HAP-1 (cell line): ENCODE data around the gene RASSF5.

Experiments used
- DNase-seq, 2 experiments: peaks; one replicate each; pipeline ENCODE4 v3.0.0-alpha.2; 2016 to 2020; ENCODE audit warnings: low spot score in 2 of 2
- H3K27me3 ChIP-seq: fragments of 250-450 bp; sonication (Bioruptor Pico); 2 replicates; pipeline ENCODE4 v1.5.1; 2020; ENCODE audit warnings: low read depth, mild to moderate bottlenecking, moderate library complexity
- H3K36me3 ChIP-seq: fragments of 250-450 bp; sonication (Bioruptor Pico); replicated peaks from 2 replicates; pipeline ENCODE4 v1.5.1; 2020; ENCODE audit warnings: mild to moderate bottlenecking
- H3K4me1 ChIP-seq: fragments of 250-450 bp; sonication (Bioruptor Pico); 2 replicates; pipeline ENCODE4 v1.5.1; 2020; ENCODE audit warnings: mild to moderate bottlenecking
- H3K4me3 ChIP-seq: fragments of 250-450 bp; sonication (Bioruptor Pico); 2 replicates; pipeline ENCODE4 v1.5.1; 2020; ENCODE audit warnings: mild to moderate bottlenecking, moderate library complexity
- H3K9me3 ChIP-seq: fragments of 250-450 bp; sonication (Bioruptor Pico); 2 replicates; pipeline ENCODE4 v1.5.1; 2020; ENCODE audit warnings: mild to moderate bottlenecking, moderate library complexity
- in situ Hi-C: fragments of 300-500 bp; cut with MboI; formaldehyde crosslinking; loops from 3 replicates; pipeline ENCODE4 v1.14.3; 2020; ENCODE audit warnings: low sequenced_read_pairs, inconsistent platforms, mixed read lengths

Gene RASSF5

DNA sequence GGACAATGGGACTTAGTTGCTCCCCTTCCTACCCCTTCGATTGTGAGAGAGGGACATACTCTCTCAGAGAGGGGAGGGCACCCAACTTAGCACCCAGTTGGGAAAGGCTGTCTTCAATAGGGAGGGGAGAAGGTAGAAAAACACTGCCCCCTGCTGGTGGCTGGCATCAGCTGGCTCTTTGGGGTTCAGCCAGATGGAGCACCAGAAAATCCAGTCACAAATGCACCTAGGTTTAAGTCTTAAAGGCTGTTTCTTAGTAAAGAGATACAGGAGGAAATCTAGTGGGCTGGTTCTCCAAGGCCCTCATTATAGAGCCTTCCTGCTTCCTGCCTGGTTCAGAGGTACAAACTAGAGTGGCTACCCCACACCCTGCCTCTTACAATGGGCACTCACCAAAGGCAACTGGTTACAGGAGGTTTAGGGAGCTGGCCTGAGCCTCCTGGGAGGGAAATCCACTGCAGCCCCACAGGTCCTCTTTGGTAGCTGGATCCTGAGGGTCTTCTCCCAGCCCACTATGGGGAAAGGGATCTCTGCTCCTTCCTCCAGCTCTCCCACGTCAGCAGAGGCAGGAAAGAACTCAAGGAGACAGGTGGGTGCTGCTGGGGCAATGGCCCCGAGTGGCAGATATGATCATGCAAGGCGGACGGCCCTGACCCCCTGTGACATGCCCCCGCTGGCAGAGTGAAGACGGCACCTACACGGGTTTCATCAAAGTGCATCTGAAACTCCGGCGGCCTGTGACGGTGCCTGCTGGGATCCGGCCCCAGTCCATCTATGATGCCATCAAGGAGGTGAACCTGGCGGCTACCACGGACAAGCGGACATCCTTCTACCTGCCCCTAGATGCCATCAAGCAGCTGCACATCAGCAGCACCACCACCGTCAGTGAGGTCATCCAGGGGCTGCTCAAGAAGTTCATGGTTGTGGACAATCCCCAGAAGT, 76.6 kb downstream of the RASSF5 start:
- in situ Hi-C loops: loop anchor here (5.0 kb wide), 1 partner anchor 97 kb away; no protein-coding TSS in a partner anchor
- Histone ChIP-seq H3K4me1 (no peaks in the 10 kb centered on the region), H3K9me3 (no peaks in the 10 kb centered on the region), H3K36me3 (no peaks in the 10 kb centered on the region), H3K27me3 (no peaks in the 10 kb centered on the region), H3K4me3 (no peak overlapping the region)
- DNase-seq: peak; percentile 11 to 85

DNA sequence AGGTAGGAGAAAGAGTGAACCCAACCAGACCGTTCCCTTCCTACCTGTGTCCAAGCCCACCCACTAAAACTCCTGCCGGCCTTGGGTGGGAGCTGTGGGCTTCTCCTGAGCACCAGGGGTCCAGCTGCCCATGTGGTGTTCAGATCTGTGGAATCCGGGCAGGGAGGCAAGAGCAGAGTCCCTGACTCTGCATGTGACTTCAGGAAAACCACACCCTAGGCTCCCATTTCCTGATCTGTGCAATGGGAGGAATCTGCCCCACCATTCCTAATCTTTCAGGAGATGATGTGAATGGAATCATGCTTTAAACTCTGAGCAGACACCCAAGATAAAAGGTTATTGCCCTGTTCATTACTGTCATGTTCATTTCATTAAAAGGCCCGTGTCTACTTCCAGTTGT, 77.4 kb downstream of the RASSF5 start:
- Histone ChIP-seq H3K36me3 (peaks cover 6% of the 10 kb centered on the region), H3K27me3 (no peaks in the 10 kb centered on the region), H3K4me3 (no peak overlapping the region), H3K9me3 (no peaks in the 10 kb centered on the region), H3K4me1 (no peaks in the 10 kb centered on the region)
- in situ Hi-C loops: loop anchor here (5.0 kb wide), 2 partner anchors 37 to 97 kb away; no protein-coding TSS in a partner anchor
- no peak for DNase-seq

DNA sequence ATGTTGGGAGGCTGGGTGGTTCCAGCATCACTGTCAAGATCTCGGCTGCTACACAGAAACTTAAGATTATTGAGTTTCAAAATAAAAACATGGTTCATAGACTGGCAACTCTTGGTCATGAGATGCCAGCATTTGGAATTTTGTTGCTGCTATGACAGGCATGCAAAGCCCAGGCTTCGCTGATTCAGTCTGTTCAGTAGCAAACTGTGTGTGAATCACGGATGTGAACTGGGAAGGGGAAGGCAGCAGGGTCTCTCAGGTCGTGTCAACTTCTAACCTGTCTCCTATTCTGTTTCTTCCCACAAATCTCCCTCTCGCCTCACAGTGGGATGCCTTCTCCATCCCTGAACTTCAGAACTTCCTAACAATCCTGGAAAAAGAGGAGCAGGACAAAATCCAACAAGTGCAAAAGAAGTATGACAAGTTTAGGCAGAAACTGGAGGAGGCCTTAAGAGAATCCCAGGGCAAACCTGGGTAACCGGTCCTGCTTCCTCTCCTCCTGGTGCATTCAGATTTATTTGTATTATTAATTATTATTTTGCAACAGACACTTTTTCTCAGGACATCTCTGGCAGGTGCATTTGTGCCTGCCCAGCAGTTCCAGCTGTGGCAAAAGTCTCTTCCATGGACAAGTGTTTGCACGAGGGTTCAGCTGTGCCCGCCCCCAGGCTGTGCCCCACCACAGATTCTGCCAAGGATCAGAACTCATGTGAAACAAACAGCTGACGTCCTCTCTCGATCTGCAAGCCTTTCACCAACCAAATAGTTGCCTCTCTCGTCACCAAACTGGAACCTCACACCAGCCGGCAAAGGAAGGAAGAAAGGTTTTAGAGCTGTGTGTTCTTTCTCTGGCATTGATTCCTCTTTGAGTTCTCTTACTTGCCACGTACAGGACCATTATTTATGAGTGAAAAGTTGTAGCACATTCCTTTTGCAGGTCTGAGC, 79.4 kb downstream of the RASSF5 start:
- no peak for DNase-seq
- Histone ChIP-seq H3K9me3 (no peaks in the 10 kb centered on the region), H3K36me3 (peaks cover 21% of the 10 kb centered on the region), H3K4me3 (no peak overlapping the region), H3K27me3 (no peaks in the 10 kb centered on the region), H3K4me1 (no peaks in the 10 kb centered on the region)
- in situ Hi-C loops: loop anchor here (5.0 kb wide), 1 partner anchor 39 kb away; no protein-coding TSS in a partner anchor

DNA sequence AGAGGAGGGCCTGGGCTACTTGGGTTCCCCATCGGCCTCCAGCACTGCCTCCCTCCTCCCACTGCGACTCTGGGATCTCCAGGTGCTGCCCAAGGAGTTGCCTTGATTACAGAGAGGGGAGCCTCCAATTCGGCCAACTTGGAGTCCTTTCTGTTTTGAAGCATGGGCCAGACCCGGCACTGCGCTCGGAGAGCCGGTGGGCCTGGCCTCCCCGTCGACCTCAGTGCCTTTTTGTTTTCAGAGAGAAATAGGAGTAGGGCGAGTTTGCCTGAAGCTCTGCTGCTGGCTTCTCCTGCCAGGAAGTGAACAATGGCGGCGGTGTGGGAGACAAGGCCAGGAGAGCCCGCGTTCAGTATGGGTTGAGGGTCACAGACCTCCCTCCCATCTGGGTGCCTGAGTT, 80.6 kb downstream of the RASSF5 start:
- no peak for DNase-seq
- no peaks in the 10 kb centered on the region for H3K9me3 ChIP-seq
- in situ Hi-C loops: loop anchor here (5.0 kb wide), 1 partner anchor 41 kb away; no protein-coding TSS in a partner anchor
- H3K4me3 ChIP-seq: no peak overlapping the region
- no peaks in the 10 kb centered on the region for H3K27me3 ChIP-seq
- peaks cover 32% of the 10 kb centered on the region for H3K36me3 ChIP-seq
- no peaks in the 10 kb centered on the region for H3K4me1 ChIP-seq

DNA sequence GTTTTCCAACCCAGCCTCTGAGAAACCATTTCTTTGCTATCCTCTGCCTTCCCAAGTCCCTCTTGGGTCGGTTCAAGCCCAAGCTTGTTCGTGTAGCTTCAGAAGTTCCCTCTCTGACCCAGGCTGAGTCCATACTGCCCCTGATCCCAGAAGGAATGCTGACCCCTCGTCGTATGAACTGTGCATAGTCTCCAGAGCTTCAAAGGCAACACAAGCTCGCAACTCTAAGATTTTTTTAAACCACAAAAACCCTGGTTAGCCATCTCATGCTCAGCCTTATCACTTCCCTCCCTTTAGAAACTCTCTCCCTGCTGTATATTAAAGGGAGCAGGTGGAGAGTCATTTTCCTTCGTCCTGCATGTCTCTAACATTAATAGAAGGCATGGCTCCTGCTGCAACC, 81.2 kb downstream of the RASSF5 start:
- no peaks in the 10 kb centered on the region for H3K9me3 ChIP-seq
- in situ Hi-C loops: loop anchor here (5.0 kb wide), 1 partner anchor 41 kb away; no protein-coding TSS in a partner anchor
- peaks cover 38% of the 10 kb centered on the region for H3K36me3 ChIP-seq
- H3K4me3 ChIP-seq: no peak overlapping the region
- DNase-seq: no peak
- no peaks in the 10 kb centered on the region for H3K4me1 ChIP-seq
- no peaks in the 10 kb centered on the region for H3K27me3 ChIP-seq

DNA sequence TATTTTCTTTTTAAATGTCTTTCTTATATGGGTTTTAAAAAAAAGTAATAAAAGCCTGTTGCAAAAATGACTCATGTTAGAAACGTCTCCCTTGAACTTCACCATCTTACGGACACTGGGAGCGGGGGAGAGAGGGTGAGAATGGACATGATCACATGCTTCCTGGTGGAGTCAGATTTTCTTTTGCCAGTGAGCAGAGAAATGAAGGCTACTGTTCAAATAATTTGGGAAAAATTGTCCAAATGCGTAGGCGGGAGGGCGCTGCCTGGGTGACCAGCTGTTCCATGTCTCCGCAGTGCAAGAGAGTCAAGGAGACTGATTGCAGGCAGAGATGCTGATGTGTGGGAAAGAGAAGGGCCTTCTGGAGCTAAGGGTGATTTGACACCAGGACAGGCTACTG, 81.9 kb downstream of the RASSF5 start:
- in situ Hi-C loops: loop anchor here (5.0 kb wide), 1 partner anchor 42 kb away; no protein-coding TSS in a partner anchor
- no peak for DNase-seq
- Histone ChIP-seq H3K27me3 (no peaks in the 10 kb centered on the region), H3K4me1 (no peaks in the 10 kb centered on the region), H3K36me3 (peaks cover 45% of the 10 kb centered on the region), H3K4me3 (no peak overlapping the region), H3K9me3 (no peaks in the 10 kb centered on the region)

DNA sequence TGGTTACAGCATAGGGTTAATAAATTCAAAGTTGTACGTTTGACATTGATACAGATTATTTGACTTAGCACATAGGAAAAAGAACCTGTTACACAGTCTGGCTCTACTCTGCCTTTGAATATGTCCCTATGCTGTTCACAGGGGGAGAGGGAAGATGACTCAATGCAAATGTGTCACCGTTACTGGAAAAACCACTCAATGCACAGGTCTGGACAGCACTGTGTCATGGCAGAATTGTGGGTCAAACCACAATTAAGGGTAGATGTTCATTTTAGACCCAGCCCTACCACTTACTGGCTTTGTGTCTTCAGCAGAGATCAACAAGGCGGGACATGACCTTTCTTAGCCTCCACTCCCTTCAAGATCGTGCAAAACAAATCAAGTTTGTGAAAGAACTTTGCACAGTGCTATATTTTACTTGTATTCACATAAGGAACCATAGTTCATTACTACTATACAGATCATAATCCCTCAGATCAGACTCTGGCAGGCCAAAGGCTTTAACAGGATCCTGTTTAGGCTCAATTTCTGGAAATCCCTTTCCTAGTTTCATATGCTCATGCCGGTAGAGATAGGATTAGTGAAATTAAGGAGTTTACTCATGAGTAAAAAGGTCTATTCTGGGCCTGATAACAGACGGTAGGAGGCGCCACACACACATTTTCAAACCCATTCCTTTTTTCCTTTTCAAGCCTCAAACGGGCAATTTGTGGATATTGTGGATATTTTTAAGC, 82.9 kb downstream of the RASSF5 start:
- DNase-seq: no peak

DNA sequence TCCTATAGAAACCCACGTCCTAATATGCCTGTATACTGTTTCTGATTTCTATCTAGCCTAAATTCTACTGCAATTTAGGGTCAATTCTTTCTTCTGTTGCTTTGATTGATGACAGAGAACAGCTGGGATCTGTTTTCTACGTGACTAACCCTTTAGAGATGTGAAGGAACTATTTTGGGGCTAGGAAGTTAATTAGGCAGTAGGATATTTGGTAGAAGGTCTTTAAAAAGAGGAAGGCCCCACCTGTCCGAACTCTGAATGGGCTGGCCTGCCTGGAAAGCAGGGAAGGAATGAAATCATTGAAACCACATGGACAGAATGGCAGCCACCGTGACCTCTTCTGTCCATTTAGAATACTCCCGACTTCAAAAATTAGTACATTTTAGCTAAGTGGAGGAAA, 83.9 kb downstream of the RASSF5 start:
- H3K4me3 ChIP-seq: no peak overlapping the region
- H3K36me3 ChIP-seq: peaks cover 61% of the 10 kb centered on the region
- in situ Hi-C loops: no loop called here
- no peaks in the 10 kb centered on the region for H3K27me3 ChIP-seq
- no peak for DNase-seq
- H3K9me3 ChIP-seq: no peaks in the 10 kb centered on the region
- H3K4me1 ChIP-seq: no peaks in the 10 kb centered on the region

More for the DNA sequence above, 82.9 kb downstream of the RASSF5 start:
- H3K4me1 ChIP-seq: no peaks in the 10 kb centered on the region
- no peak overlapping the region for H3K4me3 ChIP-seq
- H3K36me3 ChIP-seq: peaks cover 52% of the 10 kb centered on the region
- in situ Hi-C loops: no loop called here
- no peaks in the 10 kb centered on the region for H3K27me3 ChIP-seq
- H3K9me3 ChIP-seq: no peaks in the 10 kb centered on the region

DNA sequence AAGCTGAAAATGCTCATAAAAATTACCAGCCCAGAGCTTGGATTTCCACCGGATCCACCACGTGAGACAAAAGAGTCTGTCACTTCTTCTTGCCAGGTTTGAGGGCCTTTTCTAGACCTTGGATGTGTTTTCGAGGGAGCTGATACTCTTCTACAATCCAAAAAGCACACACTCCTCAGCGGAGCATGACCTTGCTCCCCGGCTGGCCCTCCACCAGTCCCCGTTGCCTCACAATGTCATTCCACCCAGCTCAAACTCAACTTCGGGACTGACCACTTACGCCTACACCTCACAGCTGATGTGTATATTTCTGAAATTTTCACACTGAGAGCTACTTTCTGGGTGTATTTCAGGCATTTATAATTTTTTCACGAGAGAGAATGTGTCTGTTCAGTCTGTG, 84.4 kb downstream of the RASSF5 start:
- H3K9me3 ChIP-seq: no peaks in the 10 kb centered on the region
- in situ Hi-C loops: no loop called here
- H3K4me1 ChIP-seq: no peaks in the 10 kb centered on the region
- H3K27me3 ChIP-seq: no peaks in the 10 kb centered on the region
- no peak for DNase-seq
- peaks cover 64% of the 10 kb centered on the region for H3K36me3 ChIP-seq
- H3K4me3 ChIP-seq: no peak overlapping the region

DNA sequence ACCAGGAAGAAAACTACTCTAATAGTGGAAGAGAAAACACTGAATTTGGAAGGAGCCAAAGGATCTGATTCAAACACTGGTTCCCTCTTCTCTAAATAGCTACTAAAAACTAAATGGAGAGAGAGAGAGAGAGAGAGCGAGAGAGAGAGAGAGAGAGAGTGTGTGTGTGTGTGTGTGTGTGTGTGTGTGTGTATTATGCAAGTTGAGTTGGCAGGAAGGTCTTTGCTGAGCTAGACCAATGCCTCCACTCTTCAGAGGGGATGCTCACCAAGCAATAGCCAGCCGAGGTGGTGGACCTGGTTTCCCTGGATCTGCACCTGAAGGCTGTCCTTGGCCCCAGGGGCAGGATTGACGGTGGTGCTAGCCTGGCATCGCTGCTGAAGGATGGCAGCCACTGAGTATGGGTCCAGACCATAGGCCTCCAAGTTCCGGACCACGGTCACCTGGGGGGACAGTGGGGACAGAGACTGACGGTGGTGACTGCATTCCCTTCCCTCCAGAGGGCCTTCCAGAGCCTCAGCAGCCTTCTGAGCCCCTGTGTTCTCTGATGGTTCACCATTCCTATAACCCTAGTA, 86.1 kb downstream of the RASSF5 start:
- in situ Hi-C loops: no loop called here
- no peaks in the 10 kb centered on the region for H3K4me1 ChIP-seq
- no peaks in the 10 kb centered on the region for H3K9me3 ChIP-seq
- H3K4me3 ChIP-seq: no peak overlapping the region
- H3K36me3 ChIP-seq: peaks cover 74% of the 10 kb centered on the region
- no peaks in the 10 kb centered on the region for H3K27me3 ChIP-seq
- no peak for DNase-seq

DNA sequence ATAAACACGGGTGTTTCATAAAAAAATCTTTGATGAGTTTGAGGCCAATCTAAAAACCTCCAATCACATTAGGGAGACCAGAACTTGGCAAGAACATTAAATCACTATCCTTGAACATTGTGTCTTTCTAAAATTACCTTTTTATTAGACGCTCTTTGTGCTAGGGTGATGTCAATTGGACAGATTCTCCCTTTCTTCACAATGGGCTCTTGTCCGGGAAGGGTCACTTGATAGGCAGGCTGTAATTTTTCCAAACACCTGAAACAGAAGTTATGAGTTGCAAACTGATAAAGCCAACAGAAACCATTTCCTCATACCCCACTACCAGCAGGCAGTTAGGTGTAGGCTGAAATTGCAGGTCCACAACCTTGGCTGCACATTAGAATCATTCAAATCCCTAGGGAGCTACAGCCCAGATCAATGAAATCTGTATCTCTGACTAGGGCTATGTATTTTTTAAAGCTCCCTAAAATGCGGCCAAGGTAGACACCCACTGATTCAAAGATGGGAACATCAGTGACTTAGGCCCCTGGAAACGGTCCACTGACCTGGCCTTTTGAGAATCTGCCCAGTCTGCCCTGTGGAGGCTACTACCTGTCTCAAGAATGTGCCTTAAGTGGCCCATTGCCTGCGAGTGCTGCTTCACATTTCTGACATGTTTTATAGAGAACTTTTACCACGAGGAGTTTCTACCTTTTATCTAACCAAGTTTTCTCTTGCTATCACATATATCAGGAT, 88.4 kb downstream of the RASSF5 start:
- Histone ChIP-seq H3K4me1 (no peaks in the 10 kb centered on the region), H3K4me3 (no peak overlapping the region), H3K27me3 (no peaks in the 10 kb centered on the region), H3K36me3 (peaks cover 76% of the 10 kb centered on the region), H3K9me3 (no peaks in the 10 kb centered on the region)
- no peak for DNase-seq
- in situ Hi-C loops: no loop called here

DNA sequence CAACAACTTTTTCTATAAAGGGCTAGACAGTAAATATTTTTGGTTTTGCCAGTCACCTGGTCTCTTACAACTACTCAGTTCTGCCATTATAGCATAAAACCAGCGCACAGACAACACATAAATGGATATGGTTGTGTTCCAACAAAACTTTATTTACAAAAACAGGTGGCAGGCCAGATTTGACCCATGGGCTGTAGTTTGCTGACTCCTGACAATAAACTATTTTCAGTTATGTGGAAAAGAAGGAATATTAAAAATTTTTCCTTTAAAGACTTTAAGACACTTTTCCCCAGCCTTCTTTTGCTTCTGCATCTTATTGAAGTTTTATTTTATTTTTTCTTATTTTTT, 89.0 kb downstream of the RASSF5 start:
- H3K27me3 ChIP-seq: no peaks in the 10 kb centered on the region
- no peak for DNase-seq
- no peaks in the 10 kb centered on the region for H3K9me3 ChIP-seq
- in situ Hi-C loops: no loop called here
- H3K4me3 ChIP-seq: no peak overlapping the region
- H3K36me3 ChIP-seq: peaks cover 79% of the 10 kb centered on the region
- no peaks in the 10 kb centered on the region for H3K4me1 ChIP-seq
